ENCODE measurements around the gene DOCK2. TPM values are rescaled to one million over a fixed set of nuclear protein-coding genes. Genes with fewer than 3 reads are reported as not detected.

Gene DOCK2
- total and polyA plus RNA-seq, 2 donors (not counting 3 experiments of a cell fraction or from before 2014, with no cell fraction given): 0.62 to 4.8 TPM

DNA sequence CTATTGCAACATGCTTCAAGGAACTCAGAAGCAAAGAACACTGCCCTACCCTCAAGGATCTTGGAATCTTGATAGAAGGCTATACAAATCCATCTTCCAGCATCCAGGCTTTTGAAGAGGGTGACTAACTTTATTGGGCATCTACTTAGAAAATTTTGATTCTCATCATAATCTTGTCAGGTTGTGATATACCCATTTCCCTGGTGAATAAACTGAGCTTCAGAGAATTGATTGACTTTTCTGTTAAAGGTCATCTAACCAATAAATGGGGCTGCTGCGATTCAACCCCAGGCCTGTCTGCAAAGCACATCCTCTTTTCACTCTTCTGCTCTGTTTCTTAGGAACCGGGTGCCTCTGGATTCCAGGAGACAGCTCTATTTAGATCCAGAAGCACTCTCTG lies 363.1 kb downstream of the DOCK2 start:
- Histone ChIP-seq H3K4me3 (replicated peaks in 1 of 3; ENCODE audit: insufficient read depth in 1 of 3, low read depth in 1 of 3, low read length in 3 of 3) (no peak overlapping the region), H3K79me2 (ENCODE audit: control insufficient read depth, insufficient read depth, low read length) (no peaks in the 10 kb centered on the region), H4K20me1 (replicated peaks; ENCODE audit: control insufficient read depth, extremely low read depth, insufficient read depth, low read length) (no peaks in the 10 kb centered on the region), H3K9me3 (replicated peaks; ENCODE audit: control insufficient read depth, insufficient read depth, low read length) (no peaks in the 10 kb centered on the region), H3K9ac (replicated peaks; ENCODE audit: extremely low read depth, insufficient read depth, low read length) (no peak overlapping the region), H2AFZ (ENCODE audit: low read depth, low read length) (no peak overlapping the region), H3K4me1 (ENCODE audit: control insufficient read depth, extremely low read depth, insufficient read depth, low read length) (no peaks in the 10 kb centered on the region), H3K4me2 (ENCODE audit: insufficient read depth, low read length) (no peak overlapping the region), H3K27me3 (ENCODE audit: control insufficient read depth in 2 of 2, insufficient read depth in 2 of 2, low read length in 2 of 2) (no peaks in the 10 kb centered on the region), H3K27ac (ENCODE audit: insufficient read depth, low read depth, low read length) (no peak overlapping the region), H3K36me3 (ENCODE audit: control insufficient read depth in 2 of 2, extremely low read depth in 1 of 2, insufficient read depth in 2 of 2, low read length in 2 of 2) (no peaks in the 10 kb centered on the region), H3K9me1 (replicated peaks; ENCODE audit: control insufficient read depth, extremely low read depth, insufficient read depth, low read length) (no peaks in the 10 kb centered on the region)
- FAIRE-seq (no peak), DNase-seq (ENCODE audit: low read depth, low spot score) (no peak)
- TF ChIP-seq POLR2A (IDR thresholded peaks at IDR 0.05; ENCODE audit: low read depth, low read length) (no peak), JUN (IDR thresholded peaks at IDR 0.05; ENCODE audit: borderline replicate concordance, insufficient read depth, insufficient read length, low read depth) (no peak), MYC (IDR thresholded peaks at IDR 0.05; ENCODE audit: low read depth, low read length) (no peak), EZH2 (IDR thresholded peaks at IDR 0.05; ENCODE audit: borderline replicate concordance, low read depth, low read length, severe bottlenecking) (no peak), POLR2AphosphoS5 (IDR thresholded peaks at IDR 0.05; ENCODE audit: insufficient read depth, low read depth, low read length) (no peak), FOS (IDR thresholded peaks at IDR 0.05; ENCODE audit: borderline replicate concordance, insufficient read depth, low read length) (no peak), GATA2 (IDR thresholded peaks at IDR 0.05; ENCODE audit: insufficient read depth, insufficient read length, low read depth, low read length) (no peak)
- TF ChIP-seq, protein P1, sequence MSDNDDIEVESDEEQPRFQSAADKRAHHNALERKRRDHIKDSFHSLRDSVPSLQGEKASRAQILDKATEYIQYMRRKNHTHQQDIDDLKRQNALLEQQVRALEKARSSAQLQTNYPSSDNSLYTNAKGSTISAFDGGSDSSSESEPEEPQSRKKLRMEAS (IDR thresholded peaks at IDR 0.05; ENCODE audit: insufficient read depth, insufficient read length): no peak
- TF ChIP-seq, protein P2, sequence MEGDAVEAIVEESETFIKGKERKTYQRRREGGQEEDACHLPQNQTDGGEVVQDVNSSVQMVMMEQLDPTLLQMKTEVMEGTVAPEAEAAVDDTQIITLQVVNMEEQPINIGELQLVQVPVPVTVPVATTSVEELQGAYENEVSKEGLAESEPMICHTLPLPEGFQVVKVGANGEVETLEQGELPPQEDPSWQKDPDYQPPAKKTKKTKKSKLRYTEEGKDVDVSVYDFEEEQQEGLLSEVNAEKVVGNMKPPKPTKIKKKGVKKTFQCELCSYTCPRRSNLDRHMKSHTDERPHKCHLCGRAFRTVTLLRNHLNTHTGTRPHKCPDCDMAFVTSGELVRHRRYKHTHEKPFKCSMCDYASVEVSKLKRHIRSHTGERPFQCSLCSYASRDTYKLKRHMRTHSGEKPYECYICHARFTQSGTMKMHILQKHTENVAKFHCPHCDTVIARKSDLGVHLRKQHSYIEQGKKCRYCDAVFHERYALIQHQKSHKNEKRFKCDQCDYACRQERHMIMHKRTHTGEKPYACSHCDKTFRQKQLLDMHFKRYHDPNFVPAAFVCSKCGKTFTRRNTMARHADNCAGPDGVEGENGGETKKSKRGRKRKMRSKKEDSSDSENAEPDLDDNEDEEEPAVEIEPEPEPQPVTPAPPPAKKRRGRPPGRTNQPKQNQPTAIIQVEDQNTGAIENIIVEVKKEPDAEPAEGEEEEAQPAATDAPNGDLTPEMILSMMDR (IDR thresholded peaks at IDR 0.05; ENCODE audit: extremely low read depth in 1 of 2, insufficient read depth in 1 of 2, low read depth in 1 of 2, low read length in 2 of 2): no peak
- dilution Hi-C loops (cut with MboI; ENCODE audit: extremely low pct_ligation_motif_present, low sequenced_read_pairs): no loop called here
- BruUV-seq (replicated peaks): no TSS peak
- ChIA-PET CTCF (no interaction called here), POLR2A (no interaction called here)
- intact Hi-C loops (cut with micrococcal nuclease): no loop called here
